ENCODE data around the gene C14orf132. TPM values are rescaled to one million over a fixed set of nuclear protein-coding genes. Genes with fewer than 3 reads are reported as not detected.
A peak's percentile ranks its signal among the peaks of the same experiment; 100 is the strongest.

The C14orf132 gene
- total RNA-seq, 1 donor from 2014 or later = 8.0 TPM

DNA sequence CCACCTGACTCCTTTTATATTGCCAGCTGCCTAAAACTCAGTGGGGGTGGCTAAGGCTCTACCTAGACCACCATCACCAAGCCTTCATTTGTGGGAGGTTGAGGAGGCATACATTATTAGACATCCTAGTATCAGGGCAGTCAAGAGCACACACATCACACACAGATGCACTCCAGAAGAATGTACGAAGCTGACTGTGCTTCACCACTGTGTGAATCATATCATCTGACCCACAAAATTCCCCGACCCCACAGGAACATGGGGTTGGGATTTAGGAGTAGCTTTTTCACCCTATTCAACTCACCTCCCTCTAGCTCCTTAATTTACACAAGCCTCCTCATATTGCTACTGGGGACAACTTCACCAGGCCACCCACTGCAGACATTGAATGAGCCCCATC, 100.7 kb downstream of the C14orf132 start:
- H3K4me1 Mint-ChIP-seq (ENCODE audit: low read depth, unreplicated experiment) = no peaks in the 10 kb centered on the region
- Histone ChIP-seq H4K20me1 (ENCODE audit: insufficient read depth, low read length) (no peaks in the 10 kb centered on the region), H3K27me3 (ENCODE audit: insufficient read depth, low read length) (no peaks in the 10 kb centered on the region), H3K36me3 (ENCODE audit: insufficient read depth, low read length) (no peaks in the 10 kb centered on the region), H3K4me1 (ENCODE audit: insufficient read depth, low read length) (peaks cover 1% of the 10 kb centered on the region), H3K4me3 (ENCODE audit: insufficient read depth, low read depth, low read length) (no peak overlapping the region), H3K9ac (ENCODE audit: low read length) (no peak overlapping the region), H3K9me3 (ENCODE audit: insufficient read depth, low read depth, low read length) (no peaks in the 10 kb centered on the region), H3K27ac (ENCODE audit: low read depth, low read length) (no peak overlapping the region), H3K79me2 (ENCODE audit: insufficient read depth, low read length) (no peaks in the 10 kb centered on the region), H2AFZ (ENCODE audit: low read depth, low read length) (no peak overlapping the region), H3K4me2 (ENCODE audit: low read length) (no peak overlapping the region)
- no peaks in the 10 kb centered on the region for H3K36me3 Mint-ChIP-seq (ENCODE audit: low read depth, unreplicated experiment)
- DNase-seq (ENCODE audit: low read depth) (peak; percentile 35), FAIRE-seq (no peak)
- TF ChIP-seq, protein P1, sequence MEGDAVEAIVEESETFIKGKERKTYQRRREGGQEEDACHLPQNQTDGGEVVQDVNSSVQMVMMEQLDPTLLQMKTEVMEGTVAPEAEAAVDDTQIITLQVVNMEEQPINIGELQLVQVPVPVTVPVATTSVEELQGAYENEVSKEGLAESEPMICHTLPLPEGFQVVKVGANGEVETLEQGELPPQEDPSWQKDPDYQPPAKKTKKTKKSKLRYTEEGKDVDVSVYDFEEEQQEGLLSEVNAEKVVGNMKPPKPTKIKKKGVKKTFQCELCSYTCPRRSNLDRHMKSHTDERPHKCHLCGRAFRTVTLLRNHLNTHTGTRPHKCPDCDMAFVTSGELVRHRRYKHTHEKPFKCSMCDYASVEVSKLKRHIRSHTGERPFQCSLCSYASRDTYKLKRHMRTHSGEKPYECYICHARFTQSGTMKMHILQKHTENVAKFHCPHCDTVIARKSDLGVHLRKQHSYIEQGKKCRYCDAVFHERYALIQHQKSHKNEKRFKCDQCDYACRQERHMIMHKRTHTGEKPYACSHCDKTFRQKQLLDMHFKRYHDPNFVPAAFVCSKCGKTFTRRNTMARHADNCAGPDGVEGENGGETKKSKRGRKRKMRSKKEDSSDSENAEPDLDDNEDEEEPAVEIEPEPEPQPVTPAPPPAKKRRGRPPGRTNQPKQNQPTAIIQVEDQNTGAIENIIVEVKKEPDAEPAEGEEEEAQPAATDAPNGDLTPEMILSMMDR (IDR thresholded peaks at IDR 0.05; ENCODE audit: insufficient read depth, low read depth, low read length) = no peak
- no peak for TF ChIP-seq EZH2 (IDR thresholded peaks at IDR 0.05; ENCODE audit: insufficient read depth, low read length)
- H3K9me3 Mint-ChIP-seq (ENCODE audit: unreplicated experiment) = peaks cover 13% of the 10 kb centered on the region
- peaks cover 7% of the 10 kb centered on the region for H3K27me3 Mint-ChIP-seq (ENCODE audit: low read depth, unreplicated experiment)
- no peak overlapping the region for H3K27ac Mint-ChIP-seq (ENCODE audit: unreplicated experiment)
- H3K4me3 Mint-ChIP-seq (ENCODE audit: unreplicated experiment) = no peak overlapping the region

DNA sequence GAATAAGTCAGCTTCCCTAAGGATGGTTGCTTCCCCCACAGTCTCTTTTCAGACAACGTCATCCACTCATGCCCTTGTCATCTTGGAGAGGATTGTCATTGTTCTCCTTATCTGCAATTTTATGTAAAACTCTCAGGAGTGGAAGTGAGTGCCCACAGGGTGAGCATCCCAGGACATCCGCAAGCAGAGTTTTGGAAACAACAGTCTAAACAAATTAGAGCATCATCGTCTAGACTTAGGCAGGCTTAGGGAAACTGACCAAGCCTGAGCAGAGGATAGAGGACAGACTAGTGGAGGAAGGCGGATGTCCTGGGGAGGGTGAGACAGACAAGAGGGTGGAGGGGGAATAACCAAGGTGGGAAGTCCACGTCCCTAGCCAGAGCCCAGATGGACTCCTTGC, 101.8 kb downstream of the C14orf132 start:
- Histone ChIP-seq H3K9ac (ENCODE audit: low read length) (no peak overlapping the region), H3K27me3 (ENCODE audit: insufficient read depth, low read length) (no peaks in the 10 kb centered on the region), H2AFZ (ENCODE audit: low read depth, low read length) (no peak overlapping the region), H3K4me1 (ENCODE audit: insufficient read depth, low read length) (peaks cover 9% of the 10 kb centered on the region), H3K36me3 (ENCODE audit: insufficient read depth, low read length) (no peaks in the 10 kb centered on the region), H3K27ac (ENCODE audit: low read depth, low read length) (no peak overlapping the region), H3K79me2 (ENCODE audit: insufficient read depth, low read length) (no peaks in the 10 kb centered on the region), H3K9me3 (ENCODE audit: insufficient read depth, low read depth, low read length) (no peaks in the 10 kb centered on the region), H4K20me1 (ENCODE audit: insufficient read depth, low read length) (no peaks in the 10 kb centered on the region), H3K4me2 (ENCODE audit: low read length) (no peak overlapping the region), H3K4me3 (ENCODE audit: insufficient read depth, low read depth, low read length) (no peak overlapping the region)
- Mint-ChIP-seq H3K4me3 (ENCODE audit: unreplicated experiment) (no peak overlapping the region), H3K27ac (ENCODE audit: unreplicated experiment) (no peak overlapping the region), H3K4me1 (ENCODE audit: low read depth, unreplicated experiment) (peaks cover 9% of the 10 kb centered on the region), H3K36me3 (ENCODE audit: low read depth, unreplicated experiment) (no peaks in the 10 kb centered on the region), H3K27me3 (ENCODE audit: low read depth, unreplicated experiment) (peaks cover 7% of the 10 kb centered on the region), H3K9me3 (ENCODE audit: unreplicated experiment) (peaks cover 13% of the 10 kb centered on the region)
- DNase-seq (ENCODE audit: low read depth) = no peak
- FAIRE-seq = no peak
- no peak for TF ChIP-seq EZH2 (IDR thresholded peaks at IDR 0.05; ENCODE audit: insufficient read depth, low read length)
- TF ChIP-seq, protein P1 (IDR thresholded peaks at IDR 0.05; ENCODE audit: insufficient read depth, low read depth, low read length) = no peak

Other genes starting within 250 kb of the C14orf132 start
- gene TUNAR, start 162.5 kb upstream of the C14orf132 start, total RNA-seq = 0.50 and 1.0 TPM in 2 replicates
- 0.70 and 0.89 TPM in 2 replicates for gene BDKRB2, start 165.5 kb downstream of the C14orf132 start, total RNA-seq
- gene BDKRB1, start 216.8 kb downstream of the C14orf132 start, total RNA-seq = 0.20 TPM in 1 of 2 replicates, not detected in the other

All from astrocyte (in vitro differentiated cells and primary cell).